Left ventricle myocardium inferior (tissue), 1 donor: Measurements from ENCODE around the gene PLPP1. TPM values are rescaled to one million over a fixed set of nuclear protein-coding genes. Genes with fewer than 3 reads are reported as not detected.
"Not testable (repeated sequence)": the region's sequence is repeated elsewhere in the genome, so short reads cannot be mapped to it uniquely, and the experiment has no call there.

ENCODE experiments used
- DNase-seq: peaks from one replicate; pipeline ENCODE4 v3.0.0-alpha.2; 2020
- H3K27ac ChIP-seq: fragments of 200-600 bp; replicated peaks from 2 replicates; pipeline ENCODE4 v1.8.0; 2021
- H3K27me3 ChIP-seq: fragments of 200-600 bp; 2 replicates; pipeline ENCODE4 v1.8.0; 2021; ENCODE audit warnings: low read depth
- H3K36me3 ChIP-seq: fragments of 200-600 bp; 2 replicates; pipeline ENCODE4 v1.8.0; 2021
- H3K4me1 ChIP-seq: fragments of 200-600 bp; 2 replicates; pipeline ENCODE4 v1.8.0; 2021
- H3K4me3 ChIP-seq: fragments of 200-600 bp; 2 replicates; pipeline ENCODE4 v1.8.0; 2021; ENCODE audit warnings: mild to moderate bottlenecking, moderate library complexity
- H3K9me3 ChIP-seq: fragments of 200-600 bp; replicated peaks from 2 replicates; pipeline ENCODE4 v1.8.0; 2021
- intact Hi-C: fragments of 100-400 bp; cut with micrococcal nuclease; formaldehyde crosslinking; loops from one replicate; pipeline ENCODE4 v1.11.0; 2022
- total RNA-seq: library from RNA; stranded (reverse); fragmentation: NEBNext Ultra II Directional; extraction: Animal tissue kit (Norgen Biotek cat#: 25700); gene quantifications from one replicate; pipeline ENCODE4 v1.2.1, GENCODE V29; 2021
- TF ChIP-seq, protein P1 (sequence below): fragments of 200-600 bp; IDR thresholded peaks from 2 replicates; pipeline ENCODE4 v1.8.0; 2021; ENCODE audit warnings: antibody characterized with exemption, mild to moderate bottlenecking, borderline replicate concordance
- donor health status: DM: no; HTN: yes; CAD: no; lungs with severe emphysema.

Gene PLPP1
- total RNA-seq, 1 donor from 2014 or later = 72.6 TPM

DNA sequence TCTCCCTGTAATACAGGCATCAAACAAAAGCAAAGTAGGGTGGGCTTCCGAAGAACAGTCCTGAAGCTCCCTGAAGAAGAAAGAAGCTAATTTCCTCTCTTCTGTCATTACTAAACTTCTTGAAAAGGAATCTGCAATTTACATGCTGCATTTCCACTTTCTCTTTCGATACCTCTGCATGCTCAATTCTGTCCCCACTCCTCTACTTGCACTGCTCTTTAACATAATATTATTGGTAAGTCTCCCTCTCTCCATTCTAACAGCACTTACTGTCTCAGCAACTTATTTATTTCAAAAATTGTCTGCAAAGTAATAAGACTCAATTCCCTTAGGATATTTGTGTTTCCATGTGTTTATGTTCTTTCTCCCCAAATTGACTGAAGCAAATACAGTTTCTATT is 3.9 kb upstream of the PLPP1 start:
- peak overlapping the region; percentile 63 for H3K27ac ChIP-seq
- H3K27me3 ChIP-seq = no peaks in the 10 kb centered on the region
- no peaks in the 10 kb centered on the region for H3K36me3 ChIP-seq
- H3K4me3 ChIP-seq = no peak overlapping the region
- no peaks in the 10 kb centered on the region for H3K9me3 ChIP-seq
- peaks cover 22% of the 10 kb centered on the region for H3K4me1 ChIP-seq
- intact Hi-C loops = loop anchor here (10.0 kb wide), 1 partner anchor 136 kb away; no protein-coding TSS in a partner anchor
- no peak for DNase-seq
- TF ChIP-seq, protein P1, sequence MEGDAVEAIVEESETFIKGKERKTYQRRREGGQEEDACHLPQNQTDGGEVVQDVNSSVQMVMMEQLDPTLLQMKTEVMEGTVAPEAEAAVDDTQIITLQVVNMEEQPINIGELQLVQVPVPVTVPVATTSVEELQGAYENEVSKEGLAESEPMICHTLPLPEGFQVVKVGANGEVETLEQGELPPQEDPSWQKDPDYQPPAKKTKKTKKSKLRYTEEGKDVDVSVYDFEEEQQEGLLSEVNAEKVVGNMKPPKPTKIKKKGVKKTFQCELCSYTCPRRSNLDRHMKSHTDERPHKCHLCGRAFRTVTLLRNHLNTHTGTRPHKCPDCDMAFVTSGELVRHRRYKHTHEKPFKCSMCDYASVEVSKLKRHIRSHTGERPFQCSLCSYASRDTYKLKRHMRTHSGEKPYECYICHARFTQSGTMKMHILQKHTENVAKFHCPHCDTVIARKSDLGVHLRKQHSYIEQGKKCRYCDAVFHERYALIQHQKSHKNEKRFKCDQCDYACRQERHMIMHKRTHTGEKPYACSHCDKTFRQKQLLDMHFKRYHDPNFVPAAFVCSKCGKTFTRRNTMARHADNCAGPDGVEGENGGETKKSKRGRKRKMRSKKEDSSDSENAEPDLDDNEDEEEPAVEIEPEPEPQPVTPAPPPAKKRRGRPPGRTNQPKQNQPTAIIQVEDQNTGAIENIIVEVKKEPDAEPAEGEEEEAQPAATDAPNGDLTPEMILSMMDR = no peak

DNA sequence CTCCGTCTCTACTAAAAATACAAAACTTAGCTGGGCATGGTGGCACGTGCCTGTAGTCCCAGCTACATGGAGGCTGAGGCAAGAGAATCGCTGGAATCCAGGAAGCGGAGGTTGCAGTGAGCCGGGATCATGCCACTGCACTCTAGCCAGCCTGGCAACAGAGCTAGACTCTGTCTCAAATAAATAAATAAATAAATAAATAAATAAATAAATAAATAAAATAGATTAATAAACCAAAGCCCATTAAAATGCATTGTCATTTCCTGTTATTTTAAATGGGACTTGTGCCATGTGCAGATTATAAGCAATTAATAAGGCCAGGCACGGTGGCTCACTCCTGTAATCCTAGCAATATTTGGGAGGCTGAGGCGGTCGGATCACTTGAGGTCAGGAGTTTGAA is 2.6 kb upstream of the PLPP1 start:
- H3K36me3 ChIP-seq, H3K27me3 ChIP-seq, H3K4me3 ChIP-seq, DNase-seq, H3K9me3 ChIP-seq, H3K27ac ChIP-seq: not testable (repeated sequence)
- intact Hi-C loops = loop anchor here (10.0 kb wide), 1 partner anchor 137 kb away; no protein-coding TSS in a partner anchor
- H3K4me1 ChIP-seq = peaks cover 36% of the 10 kb centered on the region

DNA sequence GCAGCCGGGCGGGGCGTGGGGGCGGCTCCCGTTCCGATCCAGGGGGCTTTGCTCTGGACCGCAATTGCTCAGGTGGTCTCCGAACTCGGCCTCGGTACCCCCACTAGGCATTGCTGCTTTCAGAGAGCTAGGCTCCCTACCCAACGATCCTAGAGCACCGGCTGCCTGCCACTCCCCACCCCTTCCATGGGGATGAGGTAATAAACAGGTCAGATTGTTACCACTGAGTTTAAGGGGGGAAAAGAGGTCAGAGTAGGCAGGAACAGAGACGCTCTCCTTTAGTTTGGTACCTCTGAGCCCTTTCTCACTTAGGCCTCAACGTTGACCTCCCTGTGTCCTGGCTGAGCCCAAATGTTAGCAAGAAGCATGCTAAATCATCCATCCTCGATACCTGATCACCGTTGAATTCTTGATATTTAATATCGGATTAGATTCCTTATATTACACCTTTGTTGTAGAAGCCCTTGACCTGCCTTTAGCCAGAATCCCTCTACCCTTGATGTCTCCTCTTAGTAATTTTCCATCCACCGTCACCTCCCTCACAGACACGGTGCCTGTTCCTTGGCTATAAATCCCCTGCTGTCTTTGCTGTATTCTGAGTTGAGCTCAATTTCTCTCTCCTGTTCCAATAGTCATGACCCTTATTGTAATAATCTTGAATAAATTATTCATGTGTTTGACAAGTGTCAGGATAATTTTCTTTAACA is 588 bp upstream of the PLPP1 start:
- TF ChIP-seq, protein P1 = no peak
- Histone ChIP-seq H3K27me3 (no peaks in the 10 kb centered on the region), H3K4me1 (peaks cover 56% of the 10 kb centered on the region), H3K36me3 (peaks cover 7% of the 10 kb centered on the region), H3K27ac (peak overlapping the region; percentile 98), H3K9me3 (no peaks in the 10 kb centered on the region), H3K4me3 (peak overlapping the region; percentile 94)
- intact Hi-C loops = loop anchor here (10.0 kb wide), 1 partner anchor 139 kb away; no protein-coding TSS in a partner anchor
- DNase-seq = no peak

DNA sequence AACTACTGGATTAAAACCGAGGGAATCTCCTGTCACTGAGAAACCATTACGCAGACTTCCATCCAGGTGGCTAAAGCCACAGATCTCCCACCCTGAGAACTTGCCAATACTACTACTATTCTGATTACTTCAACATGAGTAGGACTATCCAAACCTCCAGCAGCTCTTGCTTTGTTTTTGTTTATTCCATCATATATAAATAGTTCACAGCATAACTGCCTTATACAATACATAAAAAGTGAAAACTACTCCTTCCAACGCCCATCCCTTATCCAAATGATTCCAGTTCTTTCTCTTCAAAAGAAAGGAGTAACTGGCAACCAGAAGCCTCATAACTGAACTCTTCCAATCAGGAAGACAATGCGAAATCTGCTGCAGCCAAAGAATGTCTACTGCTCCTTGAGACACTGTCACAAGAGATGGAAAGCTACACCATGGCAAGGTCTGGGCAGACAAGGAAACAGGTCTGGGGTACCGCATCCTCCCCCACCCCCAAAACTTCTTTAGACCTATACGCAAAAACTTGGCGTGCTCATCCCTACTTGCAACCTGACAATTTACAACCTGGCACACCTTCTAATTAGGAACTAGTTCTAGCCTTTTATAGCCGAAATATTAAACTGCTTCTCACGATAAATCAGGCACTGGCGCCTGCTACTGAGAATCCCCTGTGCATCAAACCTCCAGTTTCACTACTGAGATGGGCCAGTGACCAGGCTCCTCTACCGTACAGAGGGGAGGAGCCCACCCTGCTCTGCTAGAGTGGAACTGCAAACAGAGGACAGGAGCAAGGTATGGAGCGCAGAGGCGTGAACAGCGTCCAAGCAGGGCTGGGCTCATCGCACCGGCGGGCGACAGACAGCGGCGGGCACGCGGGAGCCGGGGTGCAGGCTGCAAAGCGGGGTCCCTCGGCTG is 986 bp downstream of the PLPP1 start:
- no peak for DNase-seq
- intact Hi-C loops = loop anchor here (10.0 kb wide), 1 partner anchor 141 kb away; no protein-coding TSS in a partner anchor
- TF ChIP-seq, protein P1 = no peak
- Histone ChIP-seq H3K4me3 (peak overlapping the region; percentile 94), H3K27me3 (no peaks in the 10 kb centered on the region), H3K27ac (peak overlapping the region; percentile 98), H3K36me3 (peaks cover 7% of the 10 kb centered on the region), H3K4me1 (peaks cover 69% of the 10 kb centered on the region), H3K9me3 (no peaks in the 10 kb centered on the region)

DNA sequence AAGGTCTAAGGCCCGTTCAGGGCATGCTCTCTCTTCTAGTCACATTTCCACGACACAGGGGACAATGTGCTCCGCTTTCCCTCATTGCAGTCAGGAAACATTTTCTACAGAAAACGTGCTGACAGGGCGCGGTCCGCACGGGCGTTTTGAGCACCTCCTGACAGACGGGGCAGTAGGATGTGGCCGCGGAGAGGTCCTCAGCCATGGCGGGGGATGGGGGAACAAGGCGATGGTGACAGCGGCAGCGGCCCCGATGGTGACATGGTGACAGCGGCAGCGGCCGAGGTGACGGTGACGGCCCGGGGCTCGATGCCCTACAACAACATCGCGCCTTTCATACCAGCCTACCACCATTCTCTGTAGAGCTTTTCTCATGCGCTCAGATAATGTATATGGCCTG is 4.1 kb downstream of the PLPP1 start:
- intact Hi-C loops = loop anchor here (10.0 kb wide), 1 partner anchor 144 kb away; no protein-coding TSS in a partner anchor
- peaks cover 7% of the 10 kb centered on the region for H3K36me3 ChIP-seq
- H3K9me3 ChIP-seq = no peaks in the 10 kb centered on the region
- peaks cover 92% of the 10 kb centered on the region for H3K4me1 ChIP-seq
- H3K27ac ChIP-seq = peak overlapping the region; percentile 3
- H3K27me3 ChIP-seq = no peaks in the 10 kb centered on the region
- TF ChIP-seq, protein P1 = no peak
- H3K4me3 ChIP-seq = peak overlapping the region; percentile 94
- DNase-seq = peak; percentile 18
